H1 (cell line): ENCODE data around the gene PMM1. TPM values are rescaled to one million over a fixed set of nuclear protein-coding genes. Genes with fewer than 3 reads are reported as not detected.
A peak's percentile ranks its signal among the peaks of the same experiment; 100 is the strongest.

ENCODE experiments used
- CTCF ChIA-PET: fragments of 300-600 bp; sonication (Branson Sonifier 250); formaldehyde crosslinking; loops from one replicate; lab custom pipeline; 2021; ENCODE audit not compliant: partially characterized antibody; lab: Charles Lee
- POLR2A ChIA-PET: fragments of 300-600 bp; sonication (Branson Sonifier 250); formaldehyde crosslinking; loops from one replicate; lab custom pipeline; 2021; ENCODE audit warnings: inconsistent platforms; ENCODE audit not compliant: partially characterized antibody; lab: Charles Lee
- DNase-seq, 2 experiments: peaks; one replicate each; pipeline versions ENCODE4 v3.0.0 to v3.0.0-alpha.2; 2010 to 2022; ENCODE audit warnings: low spot score in 2 of 2, low read depth in 1 of 2, mixed read lengths in 1 of 2
- FAIRE-seq: peaks from 2 replicates; lab custom pipeline; 2011; peaks lifted over from hg19 to GRCh38; lab: Jason Lieb, UNC
- H2AFZ ChIP-seq: 2 replicates; pipeline ENCODE4 v1.8.1; 2012; ENCODE audit warnings: low read length, inconsistent platforms
- H2AK5ac ChIP-seq: 2 replicates; pipeline ENCODE4 v1.6.1; 2013; ENCODE audit warnings: low read depth, low read length
- H2BK120ac ChIP-seq: replicated peaks from 2 replicates; pipeline ENCODE3; 2013; ENCODE audit warnings: low read depth, low read length, inconsistent platforms
- H2BK12ac ChIP-seq: 2 replicates; pipeline ENCODE4 v1.6.1; 2013; ENCODE audit warnings: low read depth, low read length
- H2BK15ac ChIP-seq: 2 replicates; pipeline ENCODE4 v1.6.1; 2013; ENCODE audit warnings: low read length
- H2BK20ac ChIP-seq: 2 replicates; pipeline ENCODE4 v1.6.1; 2013; ENCODE audit warnings: low read length
- H2BK5ac ChIP-seq: 2 replicates; pipeline ENCODE4 v1.6.1; 2013; ENCODE audit warnings: low read depth, low read length
- H3K14ac ChIP-seq: 2 replicates; pipeline ENCODE4 v1.6.1; 2013; ENCODE audit warnings: inconsistent platforms; ENCODE audit not compliant: insufficient read length
- H3K18ac ChIP-seq: 2 replicates; pipeline ENCODE4 v1.6.1; 2013; ENCODE audit warnings: low read length; ENCODE audit errors: extremely low read depth
- H3K23ac ChIP-seq: 2 replicates; pipeline ENCODE4 v1.6.1; 2013; ENCODE audit warnings: inconsistent platforms; ENCODE audit not compliant: insufficient read length
- H3K23me2 ChIP-seq: 2 replicates; pipeline ENCODE4 v1.6.1; 2013; ENCODE audit warnings: low read depth, low read length
- H3K27ac ChIP-seq: 2 replicates; pipeline ENCODE4 v1.6.1; 2011; ENCODE audit warnings: low read depth, low read length, inconsistent platforms
- H3K27me3 ChIP-seq, 4 experiments: replicated peaks in 1 of 4; 1 replicate in 1 of 4; 2 replicates in 3 of 4; pipeline versions ENCODE4 v1.6.1 to v1.8.1; 2011 to 2013; ENCODE audit warnings: low read length in 3 of 4, mild to moderate bottlenecking in 3 of 4, inconsistent platforms in 2 of 4, mixed read lengths in 2 of 4, moderate library complexity in 1 of 4; ENCODE audit not compliant: control insufficient read depth in 3 of 4, insufficient read depth in 3 of 4; ENCODE audit errors: extremely low read depth in 1 of 4
- H3K36me3 ChIP-seq, 4 experiments: 2 replicates each; pipeline versions ENCODE4 v1.6.1 to v1.8.1; 2011 to 2013; ENCODE audit warnings: mild to moderate bottlenecking in 4 of 4, low read length in 3 of 4, moderate library complexity in 2 of 4, control low read depth in 1 of 4, inconsistent platforms in 1 of 4; ENCODE audit not compliant: insufficient read depth in 4 of 4, control insufficient read depth in 2 of 4
- H3K4ac ChIP-seq: replicated peaks from 2 replicates; pipeline ENCODE3; 2013; ENCODE audit warnings: low read length, low read depth, mixed read lengths, inconsistent platforms; ENCODE audit not compliant: insufficient read length
- H3K4me1 ChIP-seq, 4 experiments: replicated peaks in 1 of 4; 1 replicate in 1 of 4; 2 replicates in 3 of 4; pipeline versions ENCODE4 v1.6.1 to v1.8.1; 2011 to 2013; ENCODE audit warnings: low read length in 3 of 4, inconsistent platforms in 2 of 4, mixed read lengths in 1 of 4; ENCODE audit not compliant: insufficient read depth in 4 of 4, control insufficient read depth in 3 of 4
- H3K4me2 ChIP-seq, 2 experiments: 2 replicates each; pipeline versions ENCODE4 v1.6.1 to v1.8.1; 2011 to 2013; ENCODE audit warnings: low read depth in 2 of 2, low read length in 2 of 2, control low read depth in 1 of 2, inconsistent platforms in 1 of 2, mild to moderate bottlenecking in 1 of 2; ENCODE audit not compliant: insufficient read depth in 1 of 2
- H3K4me3 ChIP-seq, 4 experiments: fragments of 200-600, 300-600 bp in 1 of 4; sonication (generic), shearing (Covaris generic), sonication (Bioruptor Twin) in 1 of 4; 2 replicates each; pipeline versions ENCODE4 v1.5.1 to v1.8.1; 2011 to 2016; ENCODE audit warnings: low read length in 4 of 4, low read depth in 3 of 4, control low read depth in 2 of 4, inconsistent platforms in 2 of 4, mild to moderate bottlenecking in 2 of 4, mixed read lengths in 1 of 4, moderate library complexity in 1 of 4; ENCODE audit not compliant: insufficient read depth in 2 of 4; ENCODE audit errors: extremely low read depth in 1 of 4
- H3K56ac ChIP-seq: replicated peaks from 2 replicates; pipeline ENCODE3; 2013; ENCODE audit warnings: low read depth, mild to moderate bottlenecking, mixed read lengths, low read length, inconsistent platforms; ENCODE audit not compliant: insufficient read length
- H3K79me1 ChIP-seq: 2 replicates; pipeline ENCODE4 v1.6.1; 2013; ENCODE audit warnings: low read depth, low read length, control low read depth
- H3K79me2 ChIP-seq, 2 experiments: 2 replicates each; pipeline versions ENCODE4 v1.6.1 to v1.8.1; 2012 to 2013; ENCODE audit warnings: low read length in 2 of 2, mild to moderate bottlenecking in 2 of 2, inconsistent platforms in 1 of 2; ENCODE audit not compliant: insufficient read depth in 2 of 2, control insufficient read depth in 1 of 2
- H3K9ac ChIP-seq, 4 experiments: replicated peaks in 1 of 4; 1 replicate in 1 of 4; 2 replicates in 3 of 4; pipeline versions ENCODE4 v1.6.1 to v1.8.1; 2011 to 2013; ENCODE audit warnings: low read depth in 3 of 4, low read length in 3 of 4, control low read depth in 2 of 4, mild to moderate bottlenecking in 2 of 4, moderate library complexity in 2 of 4, inconsistent platforms in 1 of 4; ENCODE audit errors: extremely low read depth in 1 of 4
- H3K9me3 ChIP-seq, 2 experiments: 2 replicates each; pipeline versions ENCODE4 v1.6.1 to v1.8.1; 2012 to 2013; ENCODE audit warnings: mild to moderate bottlenecking in 2 of 2, moderate library complexity in 2 of 2, control low read depth in 1 of 2, inconsistent platforms in 1 of 2, low read depth in 1 of 2, low read length in 1 of 2, mixed read lengths in 1 of 2; ENCODE audit not compliant: insufficient read depth in 2 of 2
- H4K20me1 ChIP-seq, 2 experiments: replicated peaks in 1 of 2; 2 replicates each; pipeline versions ENCODE3 to v1.8.1; 2011 to 2013; ENCODE audit warnings: inconsistent platforms in 2 of 2, low read length in 2 of 2, mild to moderate bottlenecking in 1 of 2; ENCODE audit not compliant: insufficient read depth in 2 of 2, control insufficient read depth in 1 of 2
- H4K5ac ChIP-seq: 2 replicates; pipeline ENCODE4 v1.6.1; 2013; ENCODE audit warnings: low read length, low read depth, mixed read lengths, inconsistent platforms; ENCODE audit not compliant: insufficient read length
- H4K8ac ChIP-seq: 2 replicates; pipeline ENCODE4 v1.8.0; 2013; ENCODE audit warnings: mild to moderate bottlenecking, moderate library complexity, low read length, inconsistent platforms; ENCODE audit not compliant: insufficient read depth; ENCODE audit errors: extremely low read depth
- H4K91ac ChIP-seq: replicated peaks from 2 replicates; pipeline ENCODE3; 2013; ENCODE audit warnings: low read length, mixed read lengths, inconsistent platforms; ENCODE audit not compliant: insufficient read length
- WGBS, 2 experiments: shearing (Covaris generic) in 1 of 2; methylation state at CpG; one replicate each; pipeline versions ENCODE4 v1.1.6 to v1.1.7; 2013 to 2015; ENCODE audit warnings: low lambda C conversion rate in 2 of 2, mixed read lengths in 2 of 2, inconsistent platforms in 1 of 2, low coverage in 1 of 2, missing lambda C conversion rate in 1 of 2; ENCODE audit not compliant: insufficient replicate concordance in 2 of 2, insufficient coverage in 1 of 2, insufficient read length in 1 of 2; ENCODE audit errors: extremely low coverage in 1 of 2, missing lambda C conversion rate in 1 of 2; 5-methylcytosine and 5-hydroxymethylcytosine counted together
- polyA plus RNA-seq, 7 experiments: library from polyadenylated mRNA; depleted of rRNA in 3 of 7; stranded (reverse) in 5 of 7; unstranded in 2 of 7; fragments of >200 nt in 5 of 7; fragments of 200-250 nt in 2 of 7; gene quantifications; 1 replicate in 5 of 7; 2 replicates in 1 of 7; 4 replicates in 1 of 7; pipeline versions ENCODE4 v1.2.1 to v1.2.3, GENCODE V29; 2011 to 2013; ENCODE audit warnings: missing spikeins in 2 of 7, mixed read lengths in 2 of 7
- total RNA-seq: library from RNA; stranded (reverse); fragmentation: NEBNext Ultra II Directional; extraction: Animal tissue kit (Norgen Biotek cat#: 25700); gene quantifications from 2 replicates; pipeline ENCODE4 v1.2.1, GENCODE V29; 2021

The PMM1 gene
- total and polyA plus RNA-seq, 2 of the 8 experiments (the other 6 are each of a cell fraction or from before 2014, with no cell fraction given): 11.3 to 20.0 TPM

DNA sequence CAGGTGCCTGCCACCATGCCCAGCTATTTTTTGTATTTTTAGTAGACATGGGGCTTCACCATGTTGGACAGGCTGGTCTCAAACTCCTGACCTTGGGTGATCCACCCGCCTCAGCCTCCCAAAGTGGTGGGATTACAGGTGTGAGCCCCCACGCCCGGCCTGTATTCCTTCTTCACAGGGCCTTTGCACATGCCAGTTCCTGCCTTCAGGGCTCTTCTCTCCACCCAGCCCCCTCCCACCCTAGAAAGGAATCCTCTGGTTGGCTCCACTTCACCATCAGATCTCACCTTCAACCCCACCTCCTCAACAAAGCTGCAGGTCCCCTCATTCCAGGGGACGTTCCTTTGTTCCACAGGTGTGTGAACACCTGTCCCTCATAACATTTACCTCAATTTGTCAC, 47.4 kb downstream of the PMM1 start:
- Histone ChIP-seq H3K36me3 (peaks cover 0 to 8% (median 3%) of the 10 kb centered on the region in 4 experiments; a peak in 2 of 8 replicates), H4K91ac (no peak overlapping the region), H3K9ac (no peak overlapping the region), H2BK12ac (no peak overlapping the region), H3K27ac (no peak overlapping the region), H2BK5ac (no peak overlapping the region), H3K14ac (no peak overlapping the region), H3K27me3 (0 out of 7 replicates have a peak, but pooled peaks cover 0 to 2% (median 0%) of the 10 kb centered on the region in 4 experiments), H4K5ac (no peak overlapping the region), H2BK15ac (no peak overlapping the region), H2AK5ac (no peak overlapping the region), H3K79me1 (peaks cover 12% of the 10 kb centered on the region), H4K8ac (no peak overlapping the region), H2BK20ac (no peak overlapping the region), H3K4me3 (no peak overlapping the region), H2BK120ac (no peak overlapping the region), H3K23me2 (0 out of 2 replicates have a peak, but pooled peaks cover 2% of the 10 kb centered on the region), H3K56ac (no peak overlapping the region), H2AFZ (no peak overlapping the region), H3K4me2 (peak overlapping the region in 1 of 2 experiments; percentile 33; a peak in 1 of 4 replicates), H3K4me1 (peaks cover 0 to 5% (median 2%) of the 10 kb centered on the region in 4 experiments; a peak in 4 of 7 replicates), H4K20me1 (peaks cover 0 to 16% of the 10 kb centered on the region in 2 experiments), H3K23ac (no peak overlapping the region), H3K79me2 (peaks cover 0 to 43% of the 10 kb centered on the region in 2 experiments; a peak in 3 of 4 replicates), H3K9me3 (no peaks in the 10 kb centered on the region), H3K4ac (no peak overlapping the region), H3K18ac (no peak overlapping the region)
- CTCF ChIA-PET: interaction anchor here (1.4 to 2.8 kb wide), 4 partner anchors 9 to 35 kb away, joined by 6 to 21 read pairs (median 10); no protein-coding TSS in a partner anchor
- POLR2A ChIA-PET: interaction anchor here (1.0 to 1.7 kb wide), 3 partner anchors 9 to 28 kb away, joined by 3 to 10 read pairs (median 4); no protein-coding TSS in a partner anchor
- DNase-seq (no peak), FAIRE-seq (no peak)
- WGBS, 2 experiments: 96% methylated on average over 4 of the region's 4 CpGs; no CpG with 5 or more reads in 1 of the 2 experiments
